ENCODE data around the gene NOA1.

DNA sequence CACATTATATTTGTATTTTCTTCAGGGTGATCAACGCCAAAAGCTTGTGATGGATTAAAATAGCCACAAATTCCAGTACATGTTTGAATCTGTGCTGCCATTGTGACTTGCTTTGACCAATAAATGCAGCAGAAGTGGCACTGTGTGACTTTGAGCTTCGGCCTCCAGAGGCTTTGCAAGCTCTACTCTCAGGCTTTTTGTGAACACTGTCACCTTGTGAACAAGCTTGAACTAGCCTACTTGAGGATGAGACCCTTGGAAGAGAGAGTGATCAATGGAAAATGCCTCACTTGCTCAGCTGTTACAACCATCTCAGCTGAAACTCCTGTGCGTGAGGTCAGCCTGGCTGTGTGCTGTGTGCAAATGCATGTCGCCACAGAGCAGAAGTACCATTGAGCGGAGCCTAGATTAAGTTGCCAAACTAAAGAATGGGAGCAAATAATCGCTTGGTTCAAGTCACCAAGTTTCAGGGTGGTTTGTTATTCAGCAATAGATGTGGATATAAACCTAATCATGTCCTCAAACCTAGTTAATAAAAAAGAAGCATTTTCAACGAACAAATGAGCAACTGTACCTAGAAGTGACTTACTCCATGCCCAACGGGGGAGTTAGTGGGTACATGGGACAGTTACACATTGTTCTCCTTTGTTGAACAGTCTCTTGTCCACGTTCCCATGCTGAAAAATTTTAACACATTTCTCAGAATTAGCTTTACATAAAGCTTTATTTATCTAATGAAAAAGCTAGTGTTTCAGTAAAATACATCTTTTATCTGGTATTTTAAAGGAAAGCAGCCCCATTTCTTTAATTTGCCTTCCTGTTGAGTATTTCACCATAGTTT lies 23.5 kb downstream of the NOA1 start:
- TF ChIP-seq TAF1 (IDR thresholded peaks at IDR 0.05; ENCODE audit: low read depth, low read length) (no peak), SP2 (IDR thresholded peaks at IDR 0.05; ENCODE audit: low read length) (no peak), BRCA1 (IDR thresholded peaks at IDR 0.05; ENCODE audit: low read depth, low read length) (no peak), GTF2F1 (IDR thresholded peaks at IDR 0.05; ENCODE audit: borderline replicate concordance, low read depth, low read length) (no peak), POLR2A (IDR thresholded peaks at IDR 0.05; ENCODE audit: control extremely low read depth in 1 of 2, low read depth in 2 of 2, low read length in 2 of 2) (no peak), CREB1 (IDR thresholded peaks at IDR 0.05) (no peak)
- TF ChIP-seq, protein P1, sequence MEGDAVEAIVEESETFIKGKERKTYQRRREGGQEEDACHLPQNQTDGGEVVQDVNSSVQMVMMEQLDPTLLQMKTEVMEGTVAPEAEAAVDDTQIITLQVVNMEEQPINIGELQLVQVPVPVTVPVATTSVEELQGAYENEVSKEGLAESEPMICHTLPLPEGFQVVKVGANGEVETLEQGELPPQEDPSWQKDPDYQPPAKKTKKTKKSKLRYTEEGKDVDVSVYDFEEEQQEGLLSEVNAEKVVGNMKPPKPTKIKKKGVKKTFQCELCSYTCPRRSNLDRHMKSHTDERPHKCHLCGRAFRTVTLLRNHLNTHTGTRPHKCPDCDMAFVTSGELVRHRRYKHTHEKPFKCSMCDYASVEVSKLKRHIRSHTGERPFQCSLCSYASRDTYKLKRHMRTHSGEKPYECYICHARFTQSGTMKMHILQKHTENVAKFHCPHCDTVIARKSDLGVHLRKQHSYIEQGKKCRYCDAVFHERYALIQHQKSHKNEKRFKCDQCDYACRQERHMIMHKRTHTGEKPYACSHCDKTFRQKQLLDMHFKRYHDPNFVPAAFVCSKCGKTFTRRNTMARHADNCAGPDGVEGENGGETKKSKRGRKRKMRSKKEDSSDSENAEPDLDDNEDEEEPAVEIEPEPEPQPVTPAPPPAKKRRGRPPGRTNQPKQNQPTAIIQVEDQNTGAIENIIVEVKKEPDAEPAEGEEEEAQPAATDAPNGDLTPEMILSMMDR (IDR thresholded peaks at IDR 0.05; ENCODE audit: control extremely low read depth in 1 of 3, insufficient read depth in 1 of 3, low read depth in 1 of 3, low read length in 3 of 3): no peak
- TF ChIP-seq, protein P2, sequence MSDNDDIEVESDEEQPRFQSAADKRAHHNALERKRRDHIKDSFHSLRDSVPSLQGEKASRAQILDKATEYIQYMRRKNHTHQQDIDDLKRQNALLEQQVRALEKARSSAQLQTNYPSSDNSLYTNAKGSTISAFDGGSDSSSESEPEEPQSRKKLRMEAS (IDR thresholded peaks at IDR 0.05): no peak

All from H1 (cell line).